ENCODE measurements around the gene KCTD1.

Gene KCTD1

DNA sequence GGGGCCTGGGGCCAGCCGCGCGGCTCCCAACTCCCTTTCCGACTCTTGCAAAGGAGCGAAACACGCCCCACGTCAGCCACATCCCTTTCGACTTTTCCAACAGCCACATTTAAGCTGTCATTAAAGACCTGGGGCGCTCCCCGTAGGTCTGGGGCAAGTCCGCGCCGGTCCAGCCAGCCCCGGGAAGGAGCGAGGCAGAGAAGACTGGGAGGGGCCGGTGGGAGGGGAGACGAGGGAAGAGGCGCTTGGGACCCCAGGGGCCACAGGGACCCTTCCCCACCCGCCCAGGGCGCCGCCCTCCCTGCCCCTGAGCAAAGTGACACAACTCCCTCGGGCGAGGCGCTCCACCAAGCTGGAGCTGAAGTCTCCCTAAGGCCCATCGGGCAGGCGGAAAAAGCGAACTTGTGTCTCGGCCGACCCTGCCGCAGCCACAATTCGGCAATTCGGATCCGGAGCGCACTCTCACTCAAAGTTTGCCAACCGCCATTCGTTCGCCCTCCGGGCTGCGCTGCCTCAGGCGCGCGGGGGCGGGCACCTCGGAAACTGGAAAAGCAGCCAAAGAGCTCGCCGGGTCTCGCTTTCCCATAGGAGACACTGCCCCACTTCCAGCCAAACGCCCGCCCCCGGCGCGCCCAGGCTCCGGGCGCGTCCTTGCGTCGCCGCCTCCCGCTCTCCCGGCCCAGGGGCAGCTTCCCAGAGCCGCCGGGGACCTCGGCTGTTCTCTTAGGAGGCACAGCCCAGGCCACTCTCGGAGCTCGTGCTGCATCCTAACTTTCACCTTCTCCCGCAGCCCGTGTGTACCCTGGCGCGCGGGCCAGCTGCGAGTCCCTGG is 1.1 kb upstream of the KCTD1 start:
- DNase-seq (peak; percentile 14), ATAC-seq (no peak)

DNA sequence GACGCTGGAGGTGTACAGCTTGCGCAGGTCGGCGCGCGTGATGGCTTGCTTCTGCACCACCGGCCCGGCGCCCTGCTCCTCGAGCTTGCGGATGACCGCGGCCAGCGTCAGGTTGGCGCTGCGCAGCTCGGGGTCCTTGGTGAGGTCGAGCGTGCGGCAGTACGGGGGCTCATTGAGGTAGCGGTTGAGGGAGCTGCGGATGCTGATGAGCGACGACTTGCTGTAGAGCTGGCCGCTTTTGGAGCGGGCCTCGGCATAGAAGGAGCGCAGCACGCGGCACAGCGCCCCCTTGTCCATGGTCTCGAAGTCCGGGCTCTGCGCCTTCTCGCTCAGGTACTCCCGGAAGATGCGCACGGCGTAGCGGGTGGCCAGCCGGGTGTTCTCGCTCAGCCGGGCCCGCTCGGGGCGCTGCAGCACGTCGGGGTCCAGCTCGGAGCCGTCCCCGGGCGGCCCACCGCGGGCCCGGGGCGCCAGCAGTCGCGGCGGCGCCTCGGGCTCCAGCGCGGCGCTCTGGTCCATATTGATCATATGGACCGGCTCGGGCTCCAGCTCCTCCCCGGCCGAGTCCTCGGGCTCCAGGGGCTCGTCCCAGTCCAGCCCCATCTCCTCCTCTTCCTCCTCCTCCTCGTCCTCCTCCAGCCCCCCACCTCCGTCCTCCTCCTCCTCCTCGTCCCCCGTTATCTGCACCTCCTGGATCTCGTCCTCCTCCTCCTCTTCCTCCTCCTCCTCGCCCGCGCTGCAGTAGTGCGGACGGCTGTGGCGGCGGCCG is 523 bp downstream of the KCTD1 start:
- ATAC-seq (peak; percentile 74), DNase-seq (peak; percentile 63)

DNA sequence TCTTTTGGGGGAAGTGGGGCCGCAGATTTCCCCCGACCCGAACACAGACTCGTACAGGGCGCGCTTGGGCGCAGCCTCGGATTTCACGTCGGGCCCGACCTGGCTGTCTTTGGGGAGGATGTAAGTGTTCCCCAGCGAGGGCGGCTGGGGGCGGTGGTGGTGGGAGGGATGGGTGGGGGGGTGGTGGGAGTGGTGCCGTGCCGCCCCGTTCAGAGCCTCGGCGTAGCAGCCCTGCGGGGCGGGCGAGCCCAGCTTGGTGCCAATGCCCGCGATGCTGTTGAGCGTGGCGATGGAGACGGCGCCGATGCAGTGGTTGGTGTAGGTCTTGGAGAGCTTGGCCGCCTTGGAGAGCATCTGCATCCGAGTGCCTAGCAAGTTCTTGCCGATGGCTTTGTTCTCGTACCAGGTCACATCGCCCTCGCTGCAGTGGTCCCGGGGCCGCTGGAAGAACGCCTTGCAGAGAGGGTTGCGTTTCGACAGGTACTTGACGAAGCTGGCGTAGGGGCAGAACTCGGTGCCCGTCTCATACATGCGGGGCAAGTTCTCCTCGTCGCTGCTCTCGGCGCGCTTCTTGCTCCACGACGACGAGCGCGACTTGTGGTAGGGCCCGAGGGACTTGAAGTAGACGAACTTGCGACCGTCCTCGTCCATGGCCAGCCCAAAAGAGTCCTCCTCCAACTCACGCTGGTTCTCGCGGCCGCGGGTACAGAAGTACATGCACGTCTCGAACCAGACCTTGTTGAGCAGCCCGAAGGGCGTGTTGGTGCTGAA is 1.3 kb downstream of the KCTD1 start:
- DNase-seq (no peak), ATAC-seq (no peak)

DNA sequence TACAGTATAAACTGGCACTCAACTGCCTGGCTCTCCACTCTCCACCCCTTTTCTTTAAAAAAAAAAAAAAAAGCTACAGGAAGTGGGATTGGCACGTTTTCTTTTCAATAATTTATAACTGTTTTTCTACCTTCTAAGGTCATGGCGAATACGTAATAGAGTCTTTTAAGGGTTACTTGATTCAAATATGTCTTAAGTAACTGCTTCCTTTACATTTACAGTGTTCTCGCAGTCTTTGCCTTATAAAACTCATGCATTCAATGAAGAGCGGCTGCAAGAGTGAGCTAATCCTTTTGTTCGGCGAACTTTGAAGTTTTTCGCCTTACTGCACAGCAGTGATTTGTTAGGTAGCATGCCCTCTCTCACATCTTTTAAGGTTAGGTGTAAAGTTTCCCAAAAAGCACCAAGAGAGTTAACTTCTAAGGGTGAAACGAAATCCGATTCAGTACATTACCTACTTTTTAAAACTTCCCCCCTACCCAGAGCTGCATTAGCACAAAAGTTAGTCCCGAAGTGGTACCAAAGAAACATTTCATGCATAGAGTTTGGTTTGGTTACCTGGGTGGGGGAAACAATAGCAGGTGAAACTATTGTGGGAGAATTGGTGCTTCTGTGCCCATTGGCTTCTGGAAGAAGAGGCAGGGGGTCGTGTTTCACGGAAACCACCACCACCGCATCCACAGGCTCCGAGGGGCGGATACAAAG is 2.0 kb downstream of the KCTD1 start:
- DNase-seq (no peak), ATAC-seq (no peak)

DNA sequence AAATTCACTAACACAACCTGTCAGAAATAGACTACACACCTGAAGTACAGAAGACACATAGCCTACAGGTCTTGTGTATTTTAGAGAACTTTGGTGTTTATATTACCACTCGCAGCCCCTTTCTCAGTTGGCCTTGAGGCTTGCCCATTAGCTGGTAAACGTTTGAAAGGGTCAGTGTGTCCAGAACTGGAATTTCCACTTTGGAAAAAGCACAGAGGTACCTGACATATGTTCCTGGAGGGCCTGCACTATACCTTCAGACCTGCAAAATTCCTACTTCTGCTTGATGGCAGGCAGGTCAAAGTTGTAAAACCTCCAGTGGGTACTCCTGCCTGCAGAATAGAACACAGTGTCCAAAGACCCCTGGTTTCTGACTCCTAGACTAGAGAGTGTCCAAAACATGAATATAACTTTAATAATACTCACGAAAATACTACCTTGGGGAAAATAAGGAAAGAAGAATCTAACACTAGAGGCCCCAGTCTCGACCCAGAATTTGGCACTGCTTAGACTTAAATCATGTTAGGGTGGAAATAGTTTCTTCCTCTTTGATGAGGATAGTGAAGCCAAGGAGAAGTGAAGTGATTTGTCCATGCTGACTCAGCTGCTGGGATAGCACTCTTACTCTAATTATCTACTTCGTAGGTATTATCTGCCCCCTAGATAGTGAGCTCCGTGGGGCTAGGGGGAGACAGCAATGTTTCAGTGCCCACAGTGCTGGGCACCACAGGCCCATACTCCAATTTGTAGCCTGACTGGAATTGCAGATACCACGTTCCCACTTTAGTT is 2.8 kb downstream of the KCTD1 start:
- ATAC-seq (no peak), DNase-seq (no peak)

DNA sequence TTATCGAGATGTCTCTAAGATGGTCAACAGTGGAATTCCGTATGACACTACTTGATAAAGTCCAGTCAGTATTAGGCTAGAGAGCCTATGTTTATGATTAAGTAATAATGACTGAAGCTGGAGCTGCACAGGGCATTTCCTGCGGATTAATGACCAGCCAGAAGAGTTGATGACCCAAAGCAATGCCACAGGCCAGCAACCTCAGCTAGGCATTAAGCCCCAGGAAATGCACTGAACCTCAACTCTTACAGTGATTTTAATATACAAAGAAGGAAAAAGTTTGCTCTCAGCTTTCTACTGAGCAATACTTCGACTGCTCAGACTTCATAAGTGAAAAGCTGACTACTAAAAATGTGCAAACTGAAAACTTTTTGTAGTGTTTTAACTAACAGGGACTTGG is 3.9 kb downstream of the KCTD1 start:
- DNase-seq (no peak), ATAC-seq (no peak)

DNA sequence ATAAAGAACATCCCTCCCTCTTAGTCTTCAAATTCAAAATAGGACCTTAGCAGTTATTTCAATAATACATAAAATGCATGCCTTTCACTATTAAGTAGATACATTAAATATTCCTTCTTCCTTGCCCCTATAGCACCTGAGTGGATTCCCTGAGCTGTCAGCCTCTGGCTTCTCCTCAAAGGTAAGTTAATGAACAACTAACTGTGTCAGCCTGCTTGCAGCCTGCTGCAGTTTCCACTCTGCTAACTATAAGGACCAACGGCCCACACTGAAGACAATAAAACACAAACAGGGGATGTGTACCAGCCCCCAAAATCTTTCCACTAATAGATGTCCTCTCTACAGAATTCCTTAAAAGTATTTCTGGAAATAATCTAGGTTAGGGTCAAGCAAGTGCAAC is 5.0 kb downstream of the KCTD1 start:
- no peak for DNase-seq
- ATAC-seq = no peak

DNA sequence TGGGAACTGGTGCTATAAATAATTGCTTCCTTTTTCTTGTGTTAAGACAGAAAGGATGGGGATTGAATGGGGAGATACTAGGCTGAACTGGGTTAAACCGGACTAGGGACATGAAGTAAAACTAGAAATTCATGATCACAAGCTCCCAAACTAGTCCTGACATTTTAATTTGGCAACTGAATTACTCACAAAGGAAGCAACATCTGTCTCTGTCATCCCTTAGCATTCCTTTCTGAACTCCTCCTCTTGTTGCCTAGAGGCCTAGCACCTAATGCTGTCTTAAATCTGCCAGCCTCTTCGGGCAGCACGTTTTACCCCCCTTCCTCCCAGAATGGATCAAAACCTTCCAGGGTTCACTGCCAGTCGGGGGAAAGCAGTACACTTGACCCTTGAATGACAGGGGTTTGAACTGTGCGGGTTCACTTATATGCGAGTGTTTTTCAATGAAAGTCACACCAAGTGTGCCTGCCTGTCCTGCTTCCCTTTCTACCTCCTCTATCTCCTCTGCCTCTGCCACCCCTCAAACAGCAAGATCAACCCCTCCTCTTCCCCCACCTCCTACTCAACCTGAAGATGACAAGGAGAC is 8.2 kb downstream of the KCTD1 start:
- ATAC-seq = no peak

DNA sequence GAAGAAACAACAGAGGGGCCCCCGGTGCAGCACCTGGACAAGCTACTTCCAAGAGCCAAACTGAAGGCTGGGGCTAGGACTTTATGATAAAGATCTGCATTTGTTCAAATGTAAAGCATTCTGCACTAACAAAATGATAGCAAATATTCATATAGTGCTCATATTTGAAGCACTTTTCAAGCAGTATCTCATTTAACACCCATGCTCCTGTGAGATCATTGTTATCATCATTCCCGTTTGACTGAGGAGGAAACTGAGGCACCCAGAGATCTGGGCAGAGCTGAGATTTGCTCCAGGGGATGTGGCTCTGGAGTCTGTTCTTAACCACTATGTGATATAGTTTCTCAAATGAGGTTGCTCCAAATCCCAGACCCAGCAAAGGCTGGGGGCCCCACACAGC is 9.8 kb downstream of the KCTD1 start:
- no peak for ATAC-seq
- no peak for DNase-seq

More for the DNA sequence above, 8.2 kb downstream of the KCTD1 start:
- DNase-seq = no peak

DNA sequence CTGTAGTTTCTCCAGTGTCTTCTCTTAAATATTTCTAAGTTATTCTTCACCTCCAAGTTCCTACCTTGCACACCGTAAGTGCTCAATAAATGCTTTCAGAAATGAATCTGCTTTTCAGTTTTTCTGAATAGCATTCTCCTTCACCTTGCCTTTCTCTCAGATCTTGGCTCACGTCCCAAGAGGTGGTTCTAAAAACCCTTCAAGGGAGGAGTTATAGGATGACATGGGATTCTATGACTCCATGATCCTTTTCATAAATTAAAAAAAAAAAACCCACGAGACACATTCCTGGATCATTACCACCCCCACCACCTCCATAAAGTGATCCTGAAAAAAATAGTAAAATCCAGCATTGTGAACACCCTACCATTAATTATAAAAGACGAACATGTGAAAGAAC is 11.7 kb downstream of the KCTD1 start:
- ATAC-seq (no peak), DNase-seq (no peak)

DNA sequence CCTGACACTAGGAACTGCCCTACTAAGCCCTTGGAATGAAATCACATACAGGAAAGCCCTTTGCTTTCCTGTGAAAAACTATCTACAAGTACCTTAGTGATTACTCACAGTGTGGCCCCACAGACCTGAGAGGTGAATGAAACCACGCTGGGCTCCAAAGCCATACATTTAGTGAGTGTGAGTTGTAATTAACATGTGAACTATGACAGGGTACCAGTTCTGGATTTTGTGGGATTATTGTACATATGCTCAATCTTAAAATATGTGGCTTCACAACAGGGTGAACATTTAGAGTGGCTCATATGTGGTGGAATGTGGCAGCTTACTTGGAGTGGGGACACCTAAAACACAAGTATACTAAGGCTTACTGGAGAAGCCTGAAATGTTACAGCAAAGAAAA is 12.3 kb downstream of the KCTD1 start:
- peak; percentile 36 for ATAC-seq
- no peak for DNase-seq

DNA sequence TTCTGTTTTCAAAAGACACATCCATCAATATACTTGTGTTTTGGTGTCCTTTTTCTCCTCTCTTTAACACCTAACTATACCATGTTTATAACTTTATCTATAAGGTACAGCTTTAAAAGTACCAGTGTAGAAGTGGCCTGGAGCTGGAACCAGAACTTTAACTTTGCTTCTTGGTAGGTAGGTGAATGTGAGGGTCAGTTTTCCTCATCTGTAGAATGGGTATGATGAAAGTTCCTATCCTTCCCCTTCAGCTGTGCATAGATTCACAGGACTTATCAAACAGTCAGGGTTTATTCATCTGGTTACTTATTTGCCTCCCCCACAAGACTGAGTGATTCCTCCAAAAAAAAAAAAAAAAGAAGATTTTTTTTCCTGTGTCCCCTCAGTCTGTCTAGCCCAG is 12.7 kb downstream of the KCTD1 start:
- ATAC-seq = no peak
- no peak for DNase-seq

DNA sequence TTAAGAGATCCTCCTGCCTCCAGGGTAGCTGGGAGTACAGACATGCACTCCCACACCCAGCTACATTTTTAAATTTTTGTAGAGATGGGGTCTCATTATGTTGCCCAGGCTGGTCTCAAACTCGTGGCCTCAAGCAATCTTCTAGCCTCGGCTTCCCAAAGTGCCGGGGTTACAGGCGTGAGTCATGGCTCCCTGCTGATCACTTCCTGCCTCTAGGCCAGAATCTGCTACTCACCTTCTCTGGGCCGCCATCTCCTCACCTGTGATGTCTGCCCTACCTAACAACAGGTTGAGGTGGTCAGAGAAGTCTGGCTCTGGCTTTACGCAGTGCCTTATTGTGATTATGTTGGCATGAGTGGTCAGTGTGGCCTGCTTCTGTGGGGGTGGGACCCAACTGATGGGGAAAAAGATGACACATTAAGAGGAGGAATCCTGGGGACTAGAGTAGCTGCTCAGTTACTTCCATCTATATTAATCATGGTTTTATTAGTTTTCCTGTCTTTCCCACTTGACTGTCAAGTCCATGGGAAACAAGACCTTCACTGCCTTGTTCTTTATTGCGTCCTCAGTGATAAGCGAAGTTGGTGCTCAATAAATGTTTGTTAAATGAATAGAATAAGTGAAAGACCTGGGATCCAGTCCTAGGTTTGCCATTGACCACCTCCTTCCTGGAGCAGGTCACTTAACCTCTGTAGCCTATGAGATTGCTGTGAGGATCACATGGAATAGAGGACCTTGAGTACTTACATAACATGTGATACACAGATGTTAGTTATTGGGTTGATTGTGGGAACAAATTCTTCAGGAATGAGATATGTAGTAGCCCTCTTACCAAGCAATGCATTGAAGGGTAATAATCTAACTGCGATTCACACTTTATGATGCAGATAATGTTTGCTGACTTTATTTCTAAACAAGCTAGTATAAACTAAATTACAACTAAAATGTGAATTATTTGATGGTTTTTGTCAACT is 15.7 kb downstream of the KCTD1 start:
- ATAC-seq (no peak), DNase-seq (no peak)

DNA sequence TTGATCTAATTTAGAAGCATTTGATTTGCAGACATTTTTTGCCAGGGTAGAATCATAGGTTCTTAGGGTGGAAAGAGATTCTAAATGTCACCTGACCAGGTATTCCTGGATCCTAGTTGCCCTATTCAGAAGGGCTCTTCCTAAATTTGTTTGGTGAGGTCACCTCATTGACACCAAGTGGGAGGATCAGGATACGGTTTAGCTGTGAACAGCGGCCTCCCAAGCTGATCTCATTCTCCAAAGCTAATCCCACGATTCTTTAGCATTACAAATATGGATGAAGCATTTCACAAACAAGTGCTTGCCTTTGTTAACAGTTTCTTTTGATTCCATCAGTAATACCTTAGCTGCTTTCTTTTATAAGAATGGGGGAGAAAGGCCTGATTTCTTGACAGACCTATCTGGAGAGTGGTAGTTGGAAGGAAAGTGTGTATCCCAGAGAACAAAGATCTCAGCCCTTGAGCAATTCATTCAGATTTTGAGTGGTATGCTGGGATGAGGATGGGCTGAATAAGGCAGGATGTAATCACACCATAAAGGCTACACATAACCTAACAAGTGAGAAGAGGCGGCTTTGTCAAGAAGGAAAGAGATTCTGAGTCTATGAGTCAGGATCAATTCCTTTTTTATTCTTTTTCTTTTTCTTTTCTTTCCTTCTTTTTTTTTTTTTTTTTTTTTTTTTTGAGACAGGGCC is 16.6 kb downstream of the KCTD1 start:
- DNase-seq (no peak), ATAC-seq (no peak)

DNA sequence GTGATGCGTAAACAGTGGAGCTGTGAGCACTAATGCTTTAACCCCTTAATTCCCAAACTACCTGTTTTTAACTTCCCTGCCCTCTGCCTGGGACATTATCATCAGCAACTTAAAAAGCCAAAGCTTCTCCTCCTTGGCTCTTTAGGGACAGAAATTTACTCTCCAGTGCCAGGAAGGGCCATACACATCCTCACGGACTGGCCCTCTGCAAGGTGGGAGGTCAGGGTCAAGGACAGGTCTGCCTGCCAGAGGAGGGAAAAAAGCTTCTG is 21.5 kb downstream of the KCTD1 start:
- ATAC-seq (no peak), DNase-seq (no peak)

DNA sequence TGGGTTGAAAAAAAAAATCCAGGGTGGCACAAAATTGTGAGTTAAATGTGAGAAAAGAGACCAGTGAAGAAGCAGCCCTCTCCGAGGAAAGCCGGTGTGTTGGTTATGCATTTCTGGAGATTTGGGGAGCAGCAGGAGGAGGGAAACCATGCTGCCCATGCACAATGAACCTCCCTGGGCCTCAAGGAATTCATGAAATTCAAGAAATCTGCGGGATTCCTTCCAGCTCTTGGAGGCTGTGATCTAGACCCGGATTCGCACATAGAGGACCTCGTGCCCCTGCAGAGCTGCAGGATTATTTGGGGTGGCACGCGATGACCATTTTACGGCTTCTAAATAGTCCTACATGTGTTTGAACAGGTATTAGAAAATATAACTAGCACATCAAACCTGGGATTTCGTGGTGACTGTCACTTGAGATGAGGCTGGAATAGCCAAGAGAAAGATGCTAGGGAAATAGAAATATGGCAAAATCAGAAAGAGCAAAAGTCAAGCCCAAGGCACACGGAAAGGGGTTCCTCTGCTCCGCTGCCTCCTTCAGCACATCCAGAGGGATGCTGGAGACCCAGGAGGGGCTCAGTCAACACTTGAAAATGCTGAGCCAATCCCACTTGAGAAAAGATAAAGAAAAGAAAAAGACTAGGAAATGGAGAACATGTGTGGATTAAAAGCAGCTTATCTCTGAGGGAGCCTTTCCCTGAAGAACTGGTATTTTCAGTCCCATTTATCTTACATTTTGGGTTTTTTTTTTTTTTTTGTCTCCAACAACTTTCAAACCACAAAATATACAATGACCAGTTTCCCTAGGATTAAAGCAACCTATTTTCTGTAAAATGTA is 22.0 kb downstream of the KCTD1 start:
- ATAC-seq (no peak), DNase-seq (no peak)

DNA sequence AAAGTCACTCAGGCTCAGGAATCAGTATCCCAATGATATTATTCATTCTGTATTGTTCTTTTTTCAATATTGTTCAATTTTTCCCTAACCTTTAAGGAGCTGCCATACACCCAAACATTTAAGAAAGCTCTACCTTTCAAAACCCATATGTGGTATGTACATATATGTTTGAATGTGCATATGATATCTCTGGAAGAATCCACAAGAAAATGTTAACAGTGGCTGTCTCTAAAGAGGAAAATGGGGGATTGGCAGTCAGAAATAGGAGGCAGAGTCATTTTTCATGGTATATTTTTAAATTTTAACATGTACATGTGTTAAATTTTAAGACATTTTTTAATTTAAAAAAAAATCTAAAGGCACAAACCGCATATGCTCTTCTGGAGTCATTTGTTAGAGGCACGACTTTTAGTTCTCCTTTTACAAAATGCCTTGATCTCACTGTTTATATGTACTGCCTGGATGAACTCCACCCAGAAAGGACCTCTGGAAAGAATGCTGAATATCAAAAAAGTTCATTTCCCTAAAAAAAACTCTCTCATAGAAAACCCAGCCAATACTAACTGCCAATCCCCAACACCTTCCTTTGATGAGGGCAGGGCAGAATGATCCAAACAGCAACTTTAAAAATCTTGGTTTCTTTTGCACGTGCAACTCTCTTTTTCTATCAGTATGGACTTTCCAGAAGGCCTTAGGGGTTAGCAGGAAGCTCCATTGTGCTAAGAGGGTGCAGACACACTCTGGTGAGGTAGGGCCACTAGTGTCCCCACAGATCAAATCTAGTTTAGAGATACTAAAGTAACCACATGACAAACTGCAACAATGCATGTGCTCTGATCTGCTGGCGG is 23.6 kb downstream of the KCTD1 start:
- DNase-seq (no peak), ATAC-seq (no peak)

DNA sequence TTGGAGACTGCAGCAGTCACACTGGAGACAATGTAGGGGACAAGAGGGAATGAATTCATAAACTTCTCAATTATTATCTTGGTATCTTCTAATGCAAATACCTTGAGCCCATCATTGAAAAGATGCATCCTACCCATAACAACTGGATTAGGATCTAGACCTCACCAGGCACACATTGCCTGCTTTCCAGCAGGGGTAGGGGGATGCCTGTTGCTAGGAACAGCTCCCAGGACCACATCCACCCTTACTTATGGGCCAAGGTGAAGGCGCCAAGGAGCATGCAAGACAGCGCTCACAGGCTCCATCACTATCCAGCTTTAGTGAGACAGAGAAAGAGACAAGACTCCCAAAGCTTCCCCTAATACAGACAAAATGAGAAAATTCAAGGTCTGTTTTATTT is 24.4 kb downstream of the KCTD1 start:
- ATAC-seq (no peak), DNase-seq (no peak)
